SIG-M5 (cell line): ENCODE data around the gene DHX16.

Experiments
- DNase-seq: peaks from one replicate; lab custom pipeline; 2025; lab: John Stamatoyannopoulos, UW

Gene DHX16

DNA sequence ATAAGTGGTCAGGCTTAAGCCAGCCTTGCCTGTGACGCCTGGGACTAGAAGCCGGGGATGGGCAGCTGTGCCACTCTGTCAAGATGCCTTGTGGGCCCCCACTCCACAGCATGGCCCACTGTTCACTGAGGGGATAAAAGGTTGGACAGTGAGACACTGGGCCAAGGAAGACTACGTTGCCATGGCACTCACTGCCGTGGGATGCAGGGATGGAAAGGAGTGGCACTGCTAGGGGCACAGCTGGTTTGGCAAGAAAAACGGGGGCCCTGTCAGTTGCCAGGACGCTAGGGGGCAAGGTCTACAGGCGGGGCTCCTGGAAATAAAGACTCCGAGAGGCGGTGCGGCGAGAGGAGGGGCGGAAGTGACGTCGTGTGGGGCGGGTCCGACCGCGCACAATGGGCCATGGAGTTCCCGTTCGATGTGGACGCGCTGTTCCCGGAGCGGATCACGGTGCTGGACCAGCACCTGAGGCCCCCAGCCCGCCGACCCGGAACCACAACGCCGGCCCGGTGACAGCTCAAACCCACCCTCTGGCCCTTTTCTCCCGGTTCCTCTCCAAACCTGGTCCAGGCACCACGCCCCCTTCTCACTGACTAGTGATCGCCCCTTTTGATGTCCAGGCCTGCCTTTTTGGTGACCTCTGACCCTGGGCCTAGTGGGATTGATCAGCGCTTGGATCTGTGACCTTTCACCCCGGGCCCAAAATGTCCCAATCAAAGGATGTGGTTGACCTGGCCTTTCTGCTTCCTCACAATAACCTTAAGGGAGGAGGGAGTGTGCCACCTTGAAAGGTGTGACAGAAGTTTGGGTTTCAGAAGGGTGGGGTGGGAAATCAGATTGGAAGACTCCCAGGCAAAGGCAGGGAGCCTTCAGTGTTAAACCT lies 46.1 kb downstream of the DHX16 start, which contains the start of gene ATAT1:
Gene ATAT1, plus strand, starts transcription at position 391 of the 883 bp plus-strand sequence.
- DNase-seq, result peak; percentile 32

GRCh38 chr6:30625511-30625910 lies 47.3 kb downstream of the DHX16 start:
- DNase-seq, result no peak

DNA sequence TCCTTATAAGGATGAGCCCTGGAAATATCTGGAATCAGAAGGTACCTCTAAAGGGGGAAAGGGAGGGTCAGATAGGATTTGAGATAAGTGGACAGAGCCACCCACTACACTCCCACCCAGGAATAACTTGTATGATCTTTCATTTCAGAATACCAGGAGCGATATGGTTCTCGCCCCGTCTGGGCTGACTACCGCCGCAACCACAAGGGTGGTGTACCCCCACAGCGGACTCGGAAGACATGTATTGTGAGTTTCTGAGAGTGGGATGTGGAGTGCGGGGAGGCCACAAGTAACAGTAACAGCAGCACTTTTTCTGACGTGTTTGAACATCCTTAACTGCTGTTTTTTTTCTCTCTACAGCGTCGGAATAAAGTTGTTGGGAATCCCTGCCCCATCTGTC lies 53.2 kb downstream of the DHX16 start:
- DNase-seq, result no peak

DNA sequence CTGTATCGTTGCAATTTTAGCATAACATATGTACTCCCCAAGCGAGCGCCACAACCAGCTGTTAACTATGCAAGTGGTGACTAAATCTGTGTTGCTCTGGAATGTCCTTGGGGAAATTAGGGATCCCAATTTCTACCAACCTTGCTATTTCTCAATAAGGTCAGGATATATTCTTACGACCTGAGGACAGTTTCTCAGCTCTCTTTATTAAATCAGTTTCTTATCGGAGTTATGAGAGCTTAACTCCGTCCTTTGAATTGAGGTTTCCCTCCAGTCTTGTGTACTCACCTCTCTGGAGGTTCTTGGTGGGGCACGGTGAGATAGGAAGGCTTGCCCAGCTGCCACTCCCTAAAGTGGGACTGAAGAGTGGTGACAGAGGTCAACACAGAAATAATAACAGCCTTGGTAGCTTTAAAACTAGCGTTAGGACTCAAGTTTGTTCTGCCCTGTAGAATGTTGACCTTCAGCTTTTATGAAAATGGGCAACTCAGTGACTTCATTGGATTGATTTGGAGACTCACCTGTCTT lies 54.5 kb downstream of the DHX16 start:
- DNase-seq, result no peak

DNA sequence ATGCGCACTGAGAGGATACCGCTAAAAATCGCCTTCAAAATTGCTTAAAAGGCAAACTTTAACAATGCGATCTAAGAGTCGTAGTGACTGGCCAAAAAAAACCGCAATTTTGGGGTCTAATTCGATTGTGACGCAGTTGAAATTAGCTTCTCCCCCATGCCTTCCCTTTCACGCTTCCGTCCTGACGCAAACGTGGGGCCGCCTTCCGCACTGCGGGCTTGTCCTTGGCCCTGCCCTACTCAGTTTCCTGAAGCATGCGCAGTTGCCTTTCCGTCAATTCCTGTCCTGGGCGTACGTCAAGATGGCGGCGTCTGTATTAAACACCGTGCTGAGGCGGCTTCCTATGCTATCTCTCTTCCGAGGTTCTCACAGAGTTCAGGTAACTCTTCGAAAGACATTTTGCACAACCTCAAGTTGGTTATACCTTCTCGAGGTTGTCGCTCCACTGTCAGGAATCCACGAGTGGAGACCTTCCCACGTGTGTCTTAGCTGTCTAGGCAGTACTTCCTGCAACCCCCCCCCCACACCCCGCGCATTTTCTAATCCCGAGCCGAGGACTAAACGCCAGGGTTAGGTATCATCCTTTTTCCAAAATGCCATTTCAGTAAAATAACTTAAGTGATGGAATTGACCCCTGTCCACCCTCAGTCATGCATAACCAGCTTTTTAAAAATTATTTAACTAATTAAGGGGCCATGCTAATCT lies 55.1 kb downstream of the DHX16 start, which contains the start of gene MRPS18B:
Gene MRPS18B, plus strand, starts transcription at position 276 of the 705 bp plus-strand sequence. Its CDS starts 26 bp downstream, at position 302.
- peak; percentile 85 for DNase-seq

DNA sequence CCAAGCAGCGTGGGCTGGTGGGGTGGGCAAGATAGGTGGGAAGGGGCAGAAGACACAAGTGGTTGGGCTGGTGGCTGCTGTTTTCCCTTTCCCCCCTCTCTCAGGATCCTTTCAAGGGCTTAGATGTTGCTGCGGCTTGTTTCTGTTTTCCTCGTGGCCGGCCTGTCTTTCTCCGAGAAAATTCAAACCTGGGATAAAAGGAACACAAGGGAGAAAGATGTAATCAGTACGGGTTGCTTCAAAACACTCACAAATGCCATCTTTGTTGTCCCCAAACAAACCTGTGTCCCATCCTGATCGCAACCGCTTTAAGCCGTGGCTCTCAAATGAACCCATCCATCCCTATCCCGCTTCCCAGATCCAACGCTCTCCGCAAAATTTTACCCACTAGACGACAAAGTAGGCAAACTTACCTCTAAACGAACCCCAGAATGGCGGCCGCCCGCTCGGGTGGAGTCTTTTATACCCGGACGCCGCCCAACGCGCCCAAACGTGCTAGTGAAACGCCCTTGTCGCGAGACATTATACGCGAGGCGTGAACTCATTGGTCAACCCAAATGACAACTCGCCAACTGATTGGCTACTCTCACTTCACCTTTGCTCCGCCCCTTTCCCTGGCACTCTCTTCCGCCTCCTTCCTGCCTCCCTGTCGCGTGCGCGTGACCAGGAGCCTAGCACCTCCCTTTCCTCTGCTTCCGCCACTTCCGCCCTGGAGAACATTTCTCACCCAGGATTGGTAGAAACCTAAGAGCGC lies 55.8 kb downstream of the DHX16 start, which contains the start of gene PPP1R10:
Gene PPP1R10, minus strand, starts transcription at position 433 of the 754 bp plus-strand sequence. CDS start 7,299 bp downstream, outside the sequence.
- peak; percentile 94 for DNase-seq

- DNase-seq, result no peak
Measured at GRCh38 chr6:30615958-30616810, 56.6 kb downstream of the DHX16 start.

GRCh38 chr6:30615219-30615957 lies 57.4 kb downstream of the DHX16 start:
- DNase-seq, result no peak

DNA sequence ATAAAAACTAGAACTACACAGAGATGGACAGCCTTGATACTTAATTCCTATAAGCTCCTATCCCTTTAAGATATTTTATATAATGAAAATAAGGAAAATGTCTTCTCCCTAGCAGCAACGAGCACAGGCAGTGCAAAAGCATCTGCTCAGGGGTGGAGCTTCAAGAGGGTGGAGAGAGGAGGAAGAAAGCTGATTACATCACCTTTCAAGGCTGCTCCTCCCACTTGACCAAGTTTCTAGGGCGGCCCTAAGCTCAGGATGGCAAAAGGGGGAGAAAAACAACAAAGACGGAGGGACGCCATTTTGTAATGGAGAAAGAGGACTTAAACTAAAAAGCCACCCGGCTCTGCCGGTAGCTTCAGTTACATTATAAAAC lies 58.0 kb downstream of the DHX16 start:
- DNase-seq, result peak; percentile 94

DNA sequence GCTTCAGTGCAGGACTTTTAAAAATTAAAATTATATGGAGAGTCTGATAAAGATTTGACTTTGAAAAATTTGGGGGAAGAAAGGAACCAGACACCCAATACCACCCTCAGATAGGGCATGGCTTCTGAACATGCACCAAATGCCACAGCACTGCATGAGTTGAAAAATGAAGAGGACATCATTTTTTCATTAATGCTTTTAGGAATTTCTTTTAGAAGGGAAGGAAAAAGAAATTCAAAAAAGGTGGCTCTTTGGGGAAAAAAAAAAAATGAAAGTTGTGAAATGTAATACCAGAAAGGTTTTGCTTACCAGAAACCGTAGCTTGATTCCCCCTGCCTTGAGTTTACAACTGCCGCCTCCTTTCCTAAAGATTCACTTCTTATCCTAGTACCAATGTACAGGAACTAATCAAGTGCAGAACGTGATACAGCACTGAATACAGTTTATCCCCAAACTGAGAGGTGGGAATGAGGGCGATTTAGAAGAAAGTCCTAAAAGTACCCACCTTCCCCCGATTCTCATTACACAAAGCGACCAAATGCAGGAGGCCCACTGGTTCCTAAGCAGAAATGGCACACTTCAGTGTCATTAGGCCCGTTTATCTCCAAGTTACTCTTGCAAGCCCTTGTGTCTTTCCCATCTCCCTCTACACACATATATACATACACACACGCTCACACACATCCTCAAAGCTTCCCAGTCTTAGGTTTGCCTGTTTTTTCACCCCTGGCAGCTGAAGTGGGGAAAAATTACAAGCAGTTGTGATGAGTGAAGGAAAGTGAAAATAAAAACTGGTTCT lies 58.6 kb downstream of the DHX16 start:
- no peak for DNase-seq

DNA sequence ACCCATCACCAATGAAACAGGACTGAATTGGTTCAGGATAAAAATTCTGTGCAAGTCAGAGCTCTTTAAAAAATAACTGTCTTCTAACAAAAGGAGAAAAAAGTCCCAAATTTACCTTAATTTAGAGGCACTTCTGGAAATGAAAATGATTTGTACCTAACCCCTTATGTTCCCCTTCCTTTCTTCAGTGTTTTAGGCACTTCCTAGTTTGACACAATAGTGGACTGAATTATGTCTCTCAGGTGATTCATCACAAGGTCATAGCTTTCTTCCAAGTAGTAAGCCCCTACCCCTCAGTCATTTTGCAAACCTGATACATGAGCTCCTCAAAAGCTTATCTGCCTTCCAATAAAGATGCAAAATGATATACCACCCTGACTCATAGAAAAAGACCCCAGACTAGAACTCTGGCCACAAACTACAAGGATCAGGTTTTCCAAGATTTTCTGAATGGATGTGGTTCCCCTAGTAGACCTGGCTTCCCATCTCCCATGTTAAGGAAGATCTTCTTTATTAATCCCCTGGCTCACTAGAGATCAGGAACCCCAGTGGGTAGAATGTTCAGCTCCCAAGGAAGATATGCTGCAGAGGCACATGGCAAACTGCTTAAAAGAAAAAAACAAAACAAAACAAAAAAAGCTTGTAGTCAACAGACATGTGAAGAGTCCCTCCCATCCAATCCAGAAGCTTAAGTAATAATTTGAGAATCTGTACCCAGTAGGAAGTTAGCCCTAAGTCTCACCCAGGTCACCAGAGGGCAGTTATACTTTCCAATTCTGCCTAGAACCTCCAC lies 59.4 kb downstream of the DHX16 start:
- DNase-seq, result no peak

- no peak for DNase-seq
Measured at GRCh38 chr6:30612687-30613248, 60.0 kb downstream of the DHX16 start.

DNA sequence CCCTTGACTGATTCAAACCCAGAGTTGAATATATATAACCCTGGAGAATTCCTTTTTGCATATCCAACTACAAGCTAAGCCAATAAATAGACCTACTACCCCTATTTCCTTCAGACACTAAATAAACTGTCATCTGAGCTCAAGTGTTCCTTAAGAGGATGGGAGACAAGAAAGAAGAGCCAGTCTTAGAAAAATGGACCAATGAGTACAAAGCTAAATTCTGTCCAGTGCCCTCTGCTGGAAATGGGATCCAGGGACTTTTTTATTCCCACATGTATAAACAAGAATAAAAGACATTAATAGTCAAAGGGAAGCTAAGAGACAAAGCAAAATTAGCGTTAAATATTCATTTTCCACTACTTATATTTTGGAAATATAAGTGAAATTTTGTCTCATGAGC lies 60.6 kb downstream of the DHX16 start:
- no peak for DNase-seq

DNA sequence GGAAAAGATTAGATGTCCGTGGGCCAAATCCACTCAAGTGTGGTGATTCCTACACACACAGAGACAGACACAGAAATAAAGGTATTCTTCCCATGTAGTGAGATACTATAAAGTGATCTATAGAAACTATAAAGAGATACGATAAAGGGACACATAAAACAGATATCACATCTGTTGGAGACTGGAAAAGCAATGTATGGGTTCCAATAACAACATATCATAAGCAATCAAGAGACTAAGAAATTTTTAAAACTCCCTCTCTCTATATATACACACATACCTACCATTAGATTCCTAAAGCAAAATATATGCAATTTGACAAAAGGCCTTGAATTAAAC lies 61.0 kb downstream of the DHX16 start:
- no peak for DNase-seq

DNA sequence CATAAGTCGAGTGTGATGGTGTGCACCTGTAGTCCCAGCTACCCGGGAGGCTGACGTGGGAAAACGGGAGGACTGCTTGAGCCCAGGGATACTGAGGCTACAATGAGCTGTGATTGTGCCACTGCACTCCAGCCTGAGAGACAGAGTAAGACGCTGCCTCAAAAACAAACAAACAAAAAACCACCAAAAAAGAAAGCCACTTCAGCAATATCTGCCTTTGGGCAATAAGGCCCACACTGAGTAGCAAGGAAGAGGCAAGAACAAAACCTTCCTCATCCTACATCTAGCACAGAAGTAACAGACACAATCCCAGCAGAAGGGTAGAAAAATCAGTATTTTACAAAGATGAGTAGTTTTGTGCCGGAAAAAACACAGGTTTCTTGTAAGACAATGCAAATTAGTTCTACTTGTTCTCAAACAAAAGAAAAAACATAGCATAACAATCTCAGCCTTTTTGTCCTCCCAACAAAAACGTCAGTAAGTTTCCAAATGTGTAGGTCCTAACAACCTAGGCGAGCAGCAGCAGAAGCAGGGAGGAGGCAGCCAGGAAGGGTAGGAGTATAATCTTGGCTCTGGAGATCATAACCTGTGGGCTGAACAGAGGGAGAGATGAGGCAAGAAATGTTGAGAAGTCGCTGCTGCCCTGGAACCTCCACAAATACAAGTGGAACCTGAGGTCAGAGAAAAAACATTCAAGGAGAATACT lies 61.5 kb downstream of the DHX16 start:
- DNase-seq, result no peak

- DNase-seq, result no peak
Measured at GRCh38 chr6:30610065-30610464, 62.7 kb downstream of the DHX16 start.

- DNase-seq, result no peak
Measured at GRCh38 chr6:30603961-30604360, 68.8 kb downstream of the DHX16 start.
